Fibroblast of lung (primary cell): ENCODE data around the gene LRRC10. TPM values are rescaled to one million over a fixed set of nuclear protein-coding genes. Genes with fewer than 3 reads are reported as not detected.

Source experiments
- DNase-seq, 2 donors: peaks; one replicate each; pipeline versions ENCODE4 v3.0.0 to v3.0.0-alpha.2; 2010; ENCODE audit warnings: low read depth in 2 of 2
- H2AFZ ChIP-seq: 2 replicates; pipeline ENCODE4 v1.5.1; 2012; ENCODE audit warnings: low read length, control low read depth, inconsistent platforms
- H3K27ac ChIP-seq: 2 replicates; pipeline ENCODE4 v1.5.1; 2011; ENCODE audit warnings: low read length, control low read depth; ENCODE audit not compliant: insufficient read depth
- H3K27me3 ChIP-seq: 2 replicates; pipeline ENCODE4 v1.5.1; 2011; ENCODE audit warnings: mild to moderate bottlenecking, low read length; ENCODE audit not compliant: control insufficient read depth, insufficient read depth
- H3K36me3 ChIP-seq: 2 replicates; pipeline ENCODE4 v1.5.1; 2011; ENCODE audit warnings: low read length; ENCODE audit not compliant: control insufficient read depth, insufficient read depth
- H3K4me1 ChIP-seq: 2 replicates; pipeline ENCODE4 v1.5.1; 2011; ENCODE audit warnings: low read length; ENCODE audit not compliant: control insufficient read depth, insufficient read depth; ENCODE audit errors: extremely low read depth
- H3K4me2 ChIP-seq: 2 replicates; pipeline ENCODE4 v1.5.1; 2011; ENCODE audit warnings: low read length, control low read depth; ENCODE audit not compliant: insufficient read depth; ENCODE audit errors: extremely low read depth
- H3K4me3 ChIP-seq, 4 experiments: fragments of 200-600 bp in 1 of 4; sonication (generic) in 1 of 4; replicated peaks in 1 of 4; 2 replicates each; pipeline ENCODE4 v1.5.1; 2011 to 2016; ENCODE audit warnings: low read length in 4 of 4, low read depth in 3 of 4, mild to moderate bottlenecking in 3 of 4, control low read depth in 2 of 4, inconsistent platforms in 1 of 4, mixed read lengths in 1 of 4; ENCODE audit not compliant: insufficient read depth in 1 of 4; ENCODE audit errors: control extremely low read depth in 1 of 4
- H3K79me2 ChIP-seq: 2 replicates; pipeline ENCODE4 v1.5.1; 2012; ENCODE audit warnings: mild to moderate bottlenecking, low read length, inconsistent platforms; ENCODE audit not compliant: control insufficient read depth, insufficient read depth
- H3K9ac ChIP-seq: 2 replicates; pipeline ENCODE4 v1.5.1; 2011; ENCODE audit warnings: mild to moderate bottlenecking, low read length, control low read depth; ENCODE audit not compliant: insufficient read depth
- H3K9me3 ChIP-seq: 2 replicates; pipeline ENCODE4 v1.5.1; 2012; ENCODE audit warnings: low read depth, low read length; ENCODE audit not compliant: control insufficient read depth, insufficient read depth
- H4K20me1 ChIP-seq: 2 replicates; pipeline ENCODE4 v1.5.1; 2011; ENCODE audit warnings: low read length; ENCODE audit not compliant: control insufficient read depth, insufficient read depth; ENCODE audit errors: extremely low read depth
- EZH2 ChIP-seq: IDR thresholded peaks from 2 replicates; pipeline ENCODE4 v1.5.1; 2012; ENCODE audit warnings: low read length, control low read depth, mild to moderate bottlenecking; ENCODE audit errors: missing control alignments
- polyA plus RNA-seq, 2 donors: library from polyadenylated mRNA; depleted of rRNA in 1 of 2; stranded (reverse) in 1 of 2; unstranded in 1 of 2; fragments of >200 nt; gene quantifications; 2 replicates each; pipeline ENCODE4 v1.2.1, GENCODE V29; 2011 to 2012; ENCODE audit warnings: missing spikeins in 1 of 2
- total RNA-seq: library from RNA; depleted of rRNA; stranded (reverse); fragments of >200 nt; gene quantifications from 2 replicates; pipeline ENCODE4 v1.2.1, GENCODE V29; 2014
- TF ChIP-seq, protein P1 (sequence below), 2 donors: IDR thresholded peaks in 1 of 2; conservative IDR thresholded peaks in 1 of 2; 1 replicate in 1 of 2; 2 replicates in 1 of 2; pipeline ENCODE4 v1.5.1; 2011 to 2012; ENCODE audit warnings: low read length in 2 of 2, control low read depth in 1 of 2, inconsistent platforms in 1 of 2, low read depth in 1 of 2, mild to moderate bottlenecking in 1 of 2

The LRRC10 gene
- total and polyA plus RNA-seq, 2 donors (not counting 1 experiment from before 2014, with no cell fraction given), result not detected

DNA sequence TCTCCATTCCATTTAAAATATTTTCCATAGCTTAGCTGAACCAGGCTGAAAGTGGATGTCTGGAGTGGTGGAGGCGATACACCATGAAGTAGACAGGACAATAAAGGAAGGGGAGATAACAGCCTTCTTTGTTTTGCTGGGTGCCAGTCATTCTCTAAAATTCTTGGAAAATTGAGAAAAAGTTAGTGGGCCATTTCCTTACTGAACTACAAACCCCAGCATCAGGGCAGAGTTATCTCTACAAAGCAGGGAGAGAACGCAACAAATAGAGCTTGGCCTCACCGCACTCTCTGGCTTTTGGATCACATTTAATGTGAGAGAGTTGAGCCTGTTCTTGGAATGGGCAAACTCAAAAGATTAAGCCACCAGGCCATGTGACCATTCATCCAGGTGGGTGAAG lies 41.2 kb upstream of the LRRC10 start:
- Histone ChIP-seq H3K4me1 (peaks cover 8% of the 10 kb centered on the region), H3K9me3 (no peaks in the 10 kb centered on the region), H3K27me3 (no peaks in the 10 kb centered on the region), H3K27ac (no peak overlapping the region), H4K20me1 (no peaks in the 10 kb centered on the region), H3K36me3 (no peaks in the 10 kb centered on the region), H2AFZ (no peak overlapping the region), H3K79me2 (no peaks in the 10 kb centered on the region), H3K9ac (no peak overlapping the region), H3K4me2 (no peak overlapping the region), H3K4me3 (no peak overlapping the region)
- TF ChIP-seq, protein P1, sequence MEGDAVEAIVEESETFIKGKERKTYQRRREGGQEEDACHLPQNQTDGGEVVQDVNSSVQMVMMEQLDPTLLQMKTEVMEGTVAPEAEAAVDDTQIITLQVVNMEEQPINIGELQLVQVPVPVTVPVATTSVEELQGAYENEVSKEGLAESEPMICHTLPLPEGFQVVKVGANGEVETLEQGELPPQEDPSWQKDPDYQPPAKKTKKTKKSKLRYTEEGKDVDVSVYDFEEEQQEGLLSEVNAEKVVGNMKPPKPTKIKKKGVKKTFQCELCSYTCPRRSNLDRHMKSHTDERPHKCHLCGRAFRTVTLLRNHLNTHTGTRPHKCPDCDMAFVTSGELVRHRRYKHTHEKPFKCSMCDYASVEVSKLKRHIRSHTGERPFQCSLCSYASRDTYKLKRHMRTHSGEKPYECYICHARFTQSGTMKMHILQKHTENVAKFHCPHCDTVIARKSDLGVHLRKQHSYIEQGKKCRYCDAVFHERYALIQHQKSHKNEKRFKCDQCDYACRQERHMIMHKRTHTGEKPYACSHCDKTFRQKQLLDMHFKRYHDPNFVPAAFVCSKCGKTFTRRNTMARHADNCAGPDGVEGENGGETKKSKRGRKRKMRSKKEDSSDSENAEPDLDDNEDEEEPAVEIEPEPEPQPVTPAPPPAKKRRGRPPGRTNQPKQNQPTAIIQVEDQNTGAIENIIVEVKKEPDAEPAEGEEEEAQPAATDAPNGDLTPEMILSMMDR (conservative IDR thresholded peaks at IDR 0.05 in 1 of 2, IDR thresholded peaks at IDR 0.05 in 1 of 2; ENCODE audit: low read depth in 1 of 2, low read length in 2 of 2), result no peak
- no peak for TF ChIP-seq EZH2
- no peak for DNase-seq

DNA sequence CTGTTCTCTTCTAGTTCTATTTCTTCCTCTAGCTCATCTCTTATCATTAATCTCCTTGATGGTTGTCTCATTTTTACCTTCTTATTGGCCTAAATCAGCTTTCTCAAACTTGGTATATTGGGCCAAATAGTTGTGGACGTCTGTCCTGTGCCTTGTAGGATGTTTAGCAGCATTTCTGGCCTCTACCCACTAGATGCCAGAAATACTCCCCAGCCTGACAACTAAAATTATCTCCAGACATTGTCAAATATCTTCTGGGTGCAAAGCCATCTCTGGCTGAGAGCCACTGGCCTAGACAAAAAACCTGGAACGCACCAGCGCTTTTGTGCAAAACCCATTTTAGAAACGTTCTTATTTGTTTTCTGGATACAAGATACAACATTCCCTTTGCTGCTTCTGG lies 38.8 kb upstream of the LRRC10 start:
- no peaks in the 10 kb centered on the region for H3K36me3 ChIP-seq
- no peak for TF ChIP-seq EZH2
- TF ChIP-seq, protein P1 (conservative IDR thresholded peaks at IDR 0.05 in 1 of 2, IDR thresholded peaks at IDR 0.05 in 1 of 2; ENCODE audit: low read depth in 1 of 2, low read length in 2 of 2), result no peak
- no peak overlapping the region for H2AFZ ChIP-seq
- H3K4me1 ChIP-seq, result no peaks in the 10 kb centered on the region
- H3K9me3 ChIP-seq, result no peaks in the 10 kb centered on the region
- no peaks in the 10 kb centered on the region for H4K20me1 ChIP-seq
- no peak for DNase-seq
- H3K27me3 ChIP-seq, result no peaks in the 10 kb centered on the region
- H3K4me3 ChIP-seq, result no peak overlapping the region
- H3K9ac ChIP-seq, result no peak overlapping the region
- H3K4me2 ChIP-seq, result no peak overlapping the region
- H3K27ac ChIP-seq, result no peak overlapping the region
- no peaks in the 10 kb centered on the region for H3K79me2 ChIP-seq

DNA sequence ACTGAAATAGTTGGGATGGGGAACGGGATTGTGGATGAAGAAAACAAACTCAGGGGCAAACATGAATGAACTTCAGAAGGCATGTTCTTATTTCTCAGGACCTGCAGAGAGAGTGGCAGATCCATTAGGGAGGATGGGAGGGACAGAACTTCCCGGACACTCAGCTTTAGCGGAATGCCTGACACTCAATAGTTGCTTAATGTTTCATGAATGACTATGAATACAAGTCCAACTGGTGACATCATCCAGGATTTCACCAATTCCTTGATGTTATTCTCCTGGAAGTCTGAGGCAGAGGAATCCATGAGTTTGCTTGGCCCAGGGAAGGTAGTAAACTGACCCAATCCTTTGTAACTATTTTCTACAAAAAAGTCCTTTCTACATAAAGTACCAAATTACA lies 37.8 kb upstream of the LRRC10 start:
- Histone ChIP-seq H3K36me3 (no peaks in the 10 kb centered on the region), H3K79me2 (no peaks in the 10 kb centered on the region), H3K9ac (no peak overlapping the region), H3K9me3 (no peaks in the 10 kb centered on the region), H4K20me1 (no peaks in the 10 kb centered on the region), H3K4me1 (no peaks in the 10 kb centered on the region), H3K4me2 (no peak overlapping the region), H3K4me3 (no peak overlapping the region), H3K27me3 (no peaks in the 10 kb centered on the region), H2AFZ (no peak overlapping the region), H3K27ac (no peak overlapping the region)
- DNase-seq, result peak; percentile 75 to 97
- TF ChIP-seq EZH2, result no peak
- TF ChIP-seq, protein P1 (conservative IDR thresholded peaks at IDR 0.05 in 1 of 2, IDR thresholded peaks at IDR 0.05 in 1 of 2; ENCODE audit: low read depth in 1 of 2, low read length in 2 of 2), result no peak
